Adrenal gland (tissue), 5 donors: ENCODE measurements around the gene LRRIQ4.

ENCODE experiments used
- POLR2A ChIP-seq, 2 donors: fragments of 450-650 bp; IDR thresholded peaks; one replicate each; pipeline ENCODE4 v1.6.1; 2017; ENCODE audit warnings: antibody characterized with exemption in 2 of 2, mild to moderate bottlenecking in 2 of 2, moderate library complexity in 1 of 2
- TF ChIP-seq, protein P1 (sequence below), 6 experiments: fragments of 450-650 bp in 4 of 6; fragments of 200-600 bp in 2 of 6; sonication (generic) in 1 of 6; IDR thresholded peaks; 1 replicate in 5 of 6; 2 replicates in 1 of 6; pipeline versions ENCODE4 v1.5.1 to v1.8.0; 2016 to 2021; ENCODE audit warnings: antibody characterized with exemption in 6 of 6, mild to moderate bottlenecking in 2 of 6, moderate library complexity in 1 of 6
- donor health status: DM: no; HTN: no; CAD: no.

DNA sequence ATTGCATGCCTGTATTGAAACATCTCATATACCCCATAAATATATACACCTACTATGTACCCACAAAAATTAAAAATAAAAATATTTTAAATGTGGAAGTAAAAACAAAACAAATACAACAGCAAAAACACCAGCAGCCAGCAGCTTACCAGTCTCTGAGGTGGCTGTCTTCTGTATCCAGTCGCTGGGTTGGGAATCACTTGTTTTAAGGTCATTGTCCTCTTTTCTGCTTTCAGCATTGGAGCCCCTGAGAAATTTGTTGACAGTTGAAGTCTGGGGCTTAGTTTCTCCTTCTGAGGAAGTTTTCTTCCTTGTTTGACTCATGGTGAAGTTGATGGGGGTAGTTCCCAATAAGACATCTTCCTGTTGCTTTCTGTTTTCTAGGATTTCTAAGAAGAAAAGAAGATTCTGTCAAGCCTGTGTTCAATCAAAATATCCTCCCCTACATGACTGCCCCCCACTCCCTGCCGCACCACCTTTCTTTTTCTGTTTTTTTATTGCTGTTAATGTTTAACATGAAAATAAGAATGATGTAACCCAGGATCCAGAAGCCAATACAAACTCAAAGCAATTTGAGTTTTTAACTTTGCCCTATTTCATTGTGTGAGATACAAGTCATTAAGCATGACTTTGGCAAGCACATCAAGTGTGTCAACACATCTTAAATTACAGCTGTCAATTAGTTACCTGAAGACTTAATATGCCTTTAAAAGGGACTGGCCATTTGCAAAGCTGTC lies 57.0 kb downstream of the LRRIQ4 start, which contains the start of gene LRRC31:
- no peak for TF ChIP-seq POLR2A (IDR thresholded peaks at IDR 0.05)
- TF ChIP-seq, protein P1, sequence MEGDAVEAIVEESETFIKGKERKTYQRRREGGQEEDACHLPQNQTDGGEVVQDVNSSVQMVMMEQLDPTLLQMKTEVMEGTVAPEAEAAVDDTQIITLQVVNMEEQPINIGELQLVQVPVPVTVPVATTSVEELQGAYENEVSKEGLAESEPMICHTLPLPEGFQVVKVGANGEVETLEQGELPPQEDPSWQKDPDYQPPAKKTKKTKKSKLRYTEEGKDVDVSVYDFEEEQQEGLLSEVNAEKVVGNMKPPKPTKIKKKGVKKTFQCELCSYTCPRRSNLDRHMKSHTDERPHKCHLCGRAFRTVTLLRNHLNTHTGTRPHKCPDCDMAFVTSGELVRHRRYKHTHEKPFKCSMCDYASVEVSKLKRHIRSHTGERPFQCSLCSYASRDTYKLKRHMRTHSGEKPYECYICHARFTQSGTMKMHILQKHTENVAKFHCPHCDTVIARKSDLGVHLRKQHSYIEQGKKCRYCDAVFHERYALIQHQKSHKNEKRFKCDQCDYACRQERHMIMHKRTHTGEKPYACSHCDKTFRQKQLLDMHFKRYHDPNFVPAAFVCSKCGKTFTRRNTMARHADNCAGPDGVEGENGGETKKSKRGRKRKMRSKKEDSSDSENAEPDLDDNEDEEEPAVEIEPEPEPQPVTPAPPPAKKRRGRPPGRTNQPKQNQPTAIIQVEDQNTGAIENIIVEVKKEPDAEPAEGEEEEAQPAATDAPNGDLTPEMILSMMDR (IDR thresholded peaks at IDR 0.05): no peak
